ENCODE measurements around the gene MRPL44.
"Not testable (repeated sequence)": the region's sequence is repeated elsewhere in the genome, so short reads cannot be mapped to it uniquely, and the experiment has no call there.

Gene MRPL44

GRCh38 chr2:223936862-223937326, 20.4 kb upstream of the MRPL44 start:
- no peak for DNase-seq (ENCODE audit: low read depth in 2 of 2)

GRCh38 chr2:223937535-223937934, 19.7 kb upstream of the MRPL44 start:
- DNase-seq (ENCODE audit: low read depth in 2 of 2): no peak

- DNase-seq (ENCODE audit: low read depth in 2 of 2): not testable (repeated sequence)
Observed at GRCh38 chr2:223939438-223939837, 17.8 kb upstream of the MRPL44 start.

GRCh38 chr2:223941579-223942277, 15.5 kb upstream of the MRPL44 start:
- DNase-seq (ENCODE audit: low read depth in 2 of 2): peak; percentile 59 to 65

GRCh38 chr2:223943135-223943534, 14.1 kb upstream of the MRPL44 start:
- no peak for DNase-seq (ENCODE audit: low read depth in 2 of 2)

- no peak for DNase-seq (ENCODE audit: low read depth in 2 of 2)
Observed at GRCh38 chr2:223943561-223944008, 13.7 kb upstream of the MRPL44 start.

- DNase-seq (ENCODE audit: low read depth in 2 of 2): no peak
Observed at GRCh38 chr2:223944166-223944702, 13.0 kb upstream of the MRPL44 start.

GRCh38 chr2:223944703-223945531, 12.3 kb upstream of the MRPL44 start, which contains the start of gene WDFY1:
WDFY1 (minus strand) TSS chr2:223945335; CDS start chr2:223945284, 51 bp downstream.
- DNase-seq (ENCODE audit: low read depth in 2 of 2): peak; percentile 63 to 73

GRCh38 chr2:223945755-223946154, 11.5 kb upstream of the MRPL44 start:
- DNase-seq (ENCODE audit: low read depth in 2 of 2): no peak

GRCh38 chr2:223947711-223948205, 9.5 kb upstream of the MRPL44 start:
- DNase-seq (ENCODE audit: low read depth in 2 of 2): no peak

GRCh38 chr2:223949241-223949840, 7.9 kb upstream of the MRPL44 start:
- no peak for DNase-seq (ENCODE audit: low read depth in 2 of 2)

- no peak for DNase-seq (ENCODE audit: low read depth in 2 of 2)
Observed at GRCh38 chr2:223950448-223951347, 6.6 kb upstream of the MRPL44 start.

GRCh38 chr2:223952280-223952968, 4.8 kb upstream of the MRPL44 start:
- DNase-seq (ENCODE audit: low read depth in 2 of 2): no peak

- no peak for DNase-seq (ENCODE audit: low read depth in 2 of 2)
Observed at GRCh38 chr2:223954401-223954800, 2.9 kb upstream of the MRPL44 start.

GRCh38 chr2:223956300-223956699, 963 bp upstream of the MRPL44 start:
- no peak for DNase-seq (ENCODE audit: low read depth in 2 of 2)

GRCh38 chr2:223959688-223960087, 2.4 kb downstream of the MRPL44 start:
- DNase-seq (ENCODE audit: low read depth in 2 of 2): no peak

GRCh38 chr2:223967981-223968380, 10.7 kb downstream of the MRPL44 start:
- DNase-seq (ENCODE audit: low read depth in 2 of 2): no peak

GRCh38 chr2:223969315-223969714, 12.1 kb downstream of the MRPL44 start:
- no peak for DNase-seq (ENCODE audit: low read depth in 2 of 2)

- no peak for DNase-seq (ENCODE audit: low read depth in 2 of 2)
Observed at GRCh38 chr2:223969856-223970255, 12.6 kb downstream of the MRPL44 start.

All from stimulated activated CD4-positive, alpha-beta T cell treated with anti-CD3 and anti-CD28 coated beads, Interleukin-12 subunit alpha, Interleukin-12 subunit beta, amount 100 ng/mL, for 24 hours (primary cell).